8988T (cell line): ENCODE measurements around the gene DOCK4.
A peak's percentile ranks its signal among the peaks of the same experiment; 100 is the strongest.
"Not testable (repeated sequence)": the region's sequence is repeated elsewhere in the genome, so short reads cannot be mapped to it uniquely, and the experiment has no call there.

ENCODE experiments used
- DNase-seq: peaks from one replicate; pipeline ENCODE4 v3.0.0; 2011

DOCK4 gene

GRCh38 chr7:112206238-112206990 is at the start of gene DOCK4, which contains the start of gene ZNF277:
DOCK4 (minus strand) TSS chr7:112206399; CDS start chr7:112206138, 261 bp downstream.
ZNF277 (plus strand) TSS chr7:112206695; CDS start chr7:112206717, 22 bp downstream.
- DNase-seq, result peak; percentile 72

GRCh38 chr7:112255388-112255720 is 49.2 kb upstream of the DOCK4 start:
- DNase-seq, result no peak

GRCh38 chr7:112254709-112255387 is 48.6 kb upstream of the DOCK4 start:
- no peak for DNase-seq

- DNase-seq, result no peak
Measured at GRCh38 chr7:112254156-112254555, 48.0 kb upstream of the DOCK4 start.

- DNase-seq, result no peak
Measured at GRCh38 chr7:112252691-112253090, 46.5 kb upstream of the DOCK4 start.

GRCh38 chr7:112252141-112252540 is 45.9 kb upstream of the DOCK4 start:
- no peak for DNase-seq

- not testable (repeated sequence) for DNase-seq
Measured at GRCh38 chr7:112249967-112250366, 43.8 kb upstream of the DOCK4 start.

GRCh38 chr7:112248598-112248997 is 42.4 kb upstream of the DOCK4 start:
- DNase-seq, result no peak

GRCh38 chr7:112238852-112239610 is 32.8 kb upstream of the DOCK4 start:
- DNase-seq, result no peak

- DNase-seq, result no peak
Measured at GRCh38 chr7:112238330-112238729, 32.1 kb upstream of the DOCK4 start.

- no peak for DNase-seq
Measured at GRCh38 chr7:112236597-112236996, 30.4 kb upstream of the DOCK4 start.

- no peak for DNase-seq
Measured at GRCh38 chr7:112234147-112234546, 27.9 kb upstream of the DOCK4 start.

- no peak for DNase-seq
Measured at GRCh38 chr7:112233048-112233697, 27.0 kb upstream of the DOCK4 start.

GRCh38 chr7:112232212-112232978 is 26.2 kb upstream of the DOCK4 start:
- no peak for DNase-seq

GRCh38 chr7:112228632-112229031 is 22.4 kb upstream of the DOCK4 start:
- DNase-seq, result no peak

GRCh38 chr7:112226701-112227276 is 20.6 kb upstream of the DOCK4 start:
- DNase-seq, result no peak

GRCh38 chr7:112225006-112225405 is 18.8 kb upstream of the DOCK4 start:
- no peak for DNase-seq

GRCh38 chr7:112224186-112224585 is 18.0 kb upstream of the DOCK4 start:
- no peak for DNase-seq

- no peak for DNase-seq
Measured at GRCh38 chr7:112223310-112223709, 17.1 kb upstream of the DOCK4 start.

- no peak for DNase-seq
Measured at GRCh38 chr7:112220877-112221434, 14.8 kb upstream of the DOCK4 start.

- no peak for DNase-seq
Measured at GRCh38 chr7:112215787-112216186, 9.6 kb upstream of the DOCK4 start.

- no peak for DNase-seq
Measured at GRCh38 chr7:112214883-112215282, 8.7 kb upstream of the DOCK4 start.
